GM12873 (cell line): ENCODE measurements around the gene ARL15.

Experiments
- CTCF ChIP-seq: IDR thresholded peaks from 2 replicates; pipeline ENCODE4 v1.5.1; 2012; ENCODE audit warnings: low read depth, mild to moderate bottlenecking, moderate library complexity, low read length, control low read depth; ENCODE audit not compliant: insufficient read depth; ENCODE audit errors: missing control alignments

Gene ARL15

GRCh38 chr5:53913941-53914340 is 396.4 kb downstream of the ARL15 start:
- TF ChIP-seq CTCF, result no peak

- no peak for TF ChIP-seq CTCF
These were observed 401.6 kb downstream of the ARL15 start for GRCh38 chr5:53908757-53909156.

GRCh38 chr5:53907827-53908226 is 402.5 kb downstream of the ARL15 start:
- TF ChIP-seq CTCF, result no peak

GRCh38 chr5:53906736-53907135 is 403.6 kb downstream of the ARL15 start:
- TF ChIP-seq CTCF, result no peak

- no peak for TF ChIP-seq CTCF
These were observed 408.0 kb downstream of the ARL15 start for GRCh38 chr5:53902296-53902907.

GRCh38 chr5:53900677-53901076 is 409.7 kb downstream of the ARL15 start:
- no peak for TF ChIP-seq CTCF

GRCh38 chr5:53895091-53895683 is 415.2 kb downstream of the ARL15 start:
- TF ChIP-seq CTCF, result no peak
